ENCODE results near the gene MYH11. TPM values are rescaled to one million over a fixed set of nuclear protein-coding genes. Genes with fewer than 3 reads are reported as not detected.

The MYH11 gene
- total RNA-seq, 2 donors from 2014 or later, result 968 to 2,091 TPM

DNA sequence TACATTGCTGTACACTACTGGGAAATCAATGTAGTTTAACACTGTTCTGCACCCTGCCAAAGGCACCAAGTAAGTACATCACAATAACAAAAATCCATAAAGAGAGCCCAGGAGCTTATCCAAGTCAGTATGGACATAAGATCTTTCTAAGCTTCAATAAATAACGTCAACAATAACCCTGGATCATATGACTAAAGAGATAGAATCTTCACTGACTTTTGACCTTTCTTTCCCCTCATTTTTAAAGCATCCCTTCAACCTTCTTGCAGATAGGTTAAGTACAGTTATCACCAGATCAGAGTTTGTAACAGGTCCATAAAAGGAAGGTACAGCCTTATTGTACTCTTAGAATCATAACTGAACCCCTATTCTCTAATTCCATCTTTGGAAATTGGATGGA, 29.2 kb upstream of the MYH11 start:
- Histone ChIP-seq H3K4me3 (no peak overlapping the region), H3K27ac (no peak overlapping the region), H3K27me3 (replicated peaks; ENCODE audit: insufficient read depth) (no peaks in the 10 kb centered on the region), H3K4me1 (replicated peaks) (peaks cover 4% of the 10 kb centered on the region), H3K36me3 (no peaks in the 10 kb centered on the region), H3K9me3 (no peaks in the 10 kb centered on the region)
- 10% methylated on average over 1 of the region's 1 CpG for WGBS
- DNase-seq (ENCODE audit: low spot score), result no peak
- intact Hi-C loops (cut with DNase I), result no loop called here
- TF ChIP-seq POLR2AphosphoS5 (IDR thresholded peaks at IDR 0.05), result no peak
- TF ChIP-seq, protein P1, sequence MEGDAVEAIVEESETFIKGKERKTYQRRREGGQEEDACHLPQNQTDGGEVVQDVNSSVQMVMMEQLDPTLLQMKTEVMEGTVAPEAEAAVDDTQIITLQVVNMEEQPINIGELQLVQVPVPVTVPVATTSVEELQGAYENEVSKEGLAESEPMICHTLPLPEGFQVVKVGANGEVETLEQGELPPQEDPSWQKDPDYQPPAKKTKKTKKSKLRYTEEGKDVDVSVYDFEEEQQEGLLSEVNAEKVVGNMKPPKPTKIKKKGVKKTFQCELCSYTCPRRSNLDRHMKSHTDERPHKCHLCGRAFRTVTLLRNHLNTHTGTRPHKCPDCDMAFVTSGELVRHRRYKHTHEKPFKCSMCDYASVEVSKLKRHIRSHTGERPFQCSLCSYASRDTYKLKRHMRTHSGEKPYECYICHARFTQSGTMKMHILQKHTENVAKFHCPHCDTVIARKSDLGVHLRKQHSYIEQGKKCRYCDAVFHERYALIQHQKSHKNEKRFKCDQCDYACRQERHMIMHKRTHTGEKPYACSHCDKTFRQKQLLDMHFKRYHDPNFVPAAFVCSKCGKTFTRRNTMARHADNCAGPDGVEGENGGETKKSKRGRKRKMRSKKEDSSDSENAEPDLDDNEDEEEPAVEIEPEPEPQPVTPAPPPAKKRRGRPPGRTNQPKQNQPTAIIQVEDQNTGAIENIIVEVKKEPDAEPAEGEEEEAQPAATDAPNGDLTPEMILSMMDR (IDR thresholded peaks at IDR 0.05), result no peak
- no peak for TF ChIP-seq POLR2A (IDR thresholded peaks at IDR 0.05)

DNA sequence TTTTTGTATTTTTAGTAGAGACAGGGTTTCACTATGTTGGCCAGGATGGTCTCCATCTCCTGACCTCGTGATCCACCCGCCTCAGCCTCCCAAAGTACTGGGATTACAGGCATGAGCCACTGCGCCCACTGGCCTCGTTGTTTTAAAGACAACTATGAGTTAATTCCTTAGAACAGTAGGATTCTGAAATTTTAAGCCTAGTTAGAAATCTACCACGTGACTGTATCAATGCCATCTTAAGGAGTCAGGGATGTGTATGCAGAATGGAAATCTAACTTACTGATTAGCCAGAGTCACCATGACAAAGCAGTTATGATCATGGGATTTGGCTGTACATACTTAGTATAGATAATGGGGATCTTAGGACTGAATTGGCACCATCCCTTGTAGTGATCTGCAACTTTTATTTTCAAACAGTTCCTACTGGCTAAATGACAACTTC, 28.8 kb upstream of the MYH11 start:
- Histone ChIP-seq H3K27me3 (replicated peaks; ENCODE audit: insufficient read depth) (no peaks in the 10 kb centered on the region), H3K4me1 (replicated peaks) (peaks cover 4% of the 10 kb centered on the region), H3K36me3 (no peaks in the 10 kb centered on the region), H3K27ac (no peak overlapping the region), H3K4me3 (no peak overlapping the region), H3K9me3 (no peaks in the 10 kb centered on the region)
- WGBS, result 92% methylated on average over 5 of the region's 5 CpGs
- no peak for TF ChIP-seq POLR2AphosphoS5 (IDR thresholded peaks at IDR 0.05)
- TF ChIP-seq, protein P1 (IDR thresholded peaks at IDR 0.05), result no peak
- intact Hi-C loops (cut with DNase I), result no loop called here
- DNase-seq (ENCODE audit: low spot score), result no peak

DNA sequence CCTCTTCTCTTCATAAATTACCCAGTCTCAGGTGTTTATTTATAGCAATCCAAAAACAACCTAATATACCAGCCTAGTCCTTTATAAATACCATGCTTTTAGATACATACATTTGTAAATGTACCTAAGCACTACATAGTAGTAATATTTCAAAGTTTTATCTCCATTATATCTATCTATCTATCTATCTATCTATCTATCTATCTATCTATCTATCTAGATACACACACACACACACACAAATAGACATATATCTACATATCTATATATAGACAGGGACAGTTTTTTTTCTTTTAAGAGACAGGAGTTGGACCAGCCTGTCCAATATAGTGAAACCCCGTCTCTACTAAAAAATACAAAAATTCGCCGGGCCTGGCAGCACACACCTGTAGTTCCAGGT, 25.7 kb upstream of the MYH11 start:
- no peak overlapping the region for H3K4me3 ChIP-seq
- intact Hi-C loops (cut with DNase I), result no loop called here
- no peak for DNase-seq (ENCODE audit: low spot score)
- H3K27me3 ChIP-seq (replicated peaks; ENCODE audit: insufficient read depth), result no peaks in the 10 kb centered on the region
- H3K9me3 ChIP-seq, result no peaks in the 10 kb centered on the region
- H3K4me1 ChIP-seq (replicated peaks), result peaks cover 4% of the 10 kb centered on the region
- no peaks in the 10 kb centered on the region for H3K36me3 ChIP-seq
- WGBS, result 96% methylated on average over 3 of the region's 3 CpGs
- TF ChIP-seq, protein P1 (IDR thresholded peaks at IDR 0.05), result no peak
- no peak for TF ChIP-seq POLR2A (IDR thresholded peaks at IDR 0.05)
- TF ChIP-seq POLR2AphosphoS5 (IDR thresholded peaks at IDR 0.05), result no peak
- H3K27ac ChIP-seq, result no peak overlapping the region

DNA sequence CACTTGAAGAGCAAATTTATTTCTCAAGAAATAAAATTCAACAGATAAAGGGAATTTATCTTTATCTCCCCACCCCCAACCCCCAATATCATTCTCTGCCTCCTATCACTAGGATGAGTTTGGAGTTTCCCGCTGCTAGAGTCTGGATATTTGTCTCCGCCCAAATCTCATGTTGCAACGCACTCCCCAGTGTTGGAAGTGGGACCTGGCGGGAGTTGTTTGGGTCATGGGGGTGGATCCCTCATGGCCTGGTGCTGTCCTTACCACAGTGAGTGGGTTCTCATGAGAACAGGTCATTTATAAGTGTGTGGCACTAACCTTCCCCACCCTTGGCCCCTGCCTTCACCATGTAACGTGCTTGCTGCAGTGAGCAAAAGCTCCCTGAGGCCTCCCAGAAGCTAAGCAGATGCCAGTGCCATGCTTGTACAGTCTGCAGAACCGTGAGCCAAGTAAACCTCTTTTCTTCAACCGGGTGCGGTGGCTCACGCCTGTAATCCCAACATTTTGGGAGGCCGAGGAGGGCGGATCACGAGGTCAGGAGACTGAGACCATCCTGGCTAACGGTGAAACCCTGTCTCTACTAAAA, 25.1 kb upstream of the MYH11 start:
- intact Hi-C loops (cut with DNase I), result no loop called here
- TF ChIP-seq, protein P1 (IDR thresholded peaks at IDR 0.05), result no peak
- TF ChIP-seq POLR2AphosphoS5 (IDR thresholded peaks at IDR 0.05) (no peak), POLR2A (IDR thresholded peaks at IDR 0.05) (no peak)
- 89% methylated on average over 13 of the region's 13 CpGs for WGBS

More for the DNA sequence above, 25.1 kb upstream of the MYH11 start:
- Histone ChIP-seq H3K36me3 (no peaks in the 10 kb centered on the region), H3K27me3 (replicated peaks; ENCODE audit: insufficient read depth) (no peaks in the 10 kb centered on the region), H3K4me1 (replicated peaks) (peaks cover 4% of the 10 kb centered on the region), H3K27ac (no peak overlapping the region), H3K9me3 (no peaks in the 10 kb centered on the region), H3K4me3 (no peak overlapping the region)
- no peak for DNase-seq (ENCODE audit: low spot score)

Measured in prostate gland (tissue), 2 donors.